Activated gamma-delta T cell treated with anti-CD3 and anti-CD28 coated beads, Interleukin-2, amount 50 U/mL, for 16 hours (primary cell): ENCODE measurements around the gene METRNL.
A peak's percentile ranks its signal among the peaks of the same experiment; 100 is the strongest.
"Not testable (repeated sequence)": the region's sequence is repeated elsewhere in the genome, so short reads cannot be mapped to it uniquely, and the experiment has no call there.

ENCODE experiments used
- DNase-seq: peaks from one replicate; pipeline ENCODE4 v3.0.0-alpha.2; 2020; ENCODE audit warnings: low read depth

Gene METRNL

GRCh38 chr17:83079352-83079747 is at the start of gene METRNL:
Gene METRNL (plus strand): TSS chr17:83079609. CDS start chr17:83079816, 207 bp downstream.
- peak; percentile 28 for DNase-seq

- DNase-seq = no peak
These were observed 49.0 kb upstream of the METRNL start for GRCh38 chr17:83030432-83030831.

- DNase-seq = no peak
These were observed 48.0 kb upstream of the METRNL start for GRCh38 chr17:83031321-83031945.

GRCh38 chr17:83031946-83032451 is 47.4 kb upstream of the METRNL start:
- DNase-seq = not testable (repeated sequence)

- DNase-seq = no peak
These were observed 46.6 kb upstream of the METRNL start for GRCh38 chr17:83032781-83033180.

- no peak for DNase-seq
These were observed 44.9 kb upstream of the METRNL start for GRCh38 chr17:83034525-83034924.

- DNase-seq = no peak
These were observed 43.7 kb upstream of the METRNL start for GRCh38 chr17:83035722-83036121.

GRCh38 chr17:83036193-83036592 is 43.2 kb upstream of the METRNL start:
- DNase-seq = no peak

GRCh38 chr17:83036666-83037065 is 42.7 kb upstream of the METRNL start:
- DNase-seq = no peak

- DNase-seq = no peak
These were observed 42.1 kb upstream of the METRNL start for GRCh38 chr17:83037084-83037873.

- no peak for DNase-seq
These were observed 41.6 kb upstream of the METRNL start for GRCh38 chr17:83037874-83038165.

- not testable (repeated sequence) for DNase-seq
These were observed 40.4 kb upstream of the METRNL start for GRCh38 chr17:83038983-83039382.

GRCh38 chr17:83041305-83041704 is 38.1 kb upstream of the METRNL start:
- no peak for DNase-seq

GRCh38 chr17:83042522-83043158 is 36.8 kb upstream of the METRNL start:
- no peak for DNase-seq

GRCh38 chr17:83044479-83044878 is 34.9 kb upstream of the METRNL start:
- DNase-seq = not testable (repeated sequence)

GRCh38 chr17:83046448-83047181 is 32.8 kb upstream of the METRNL start:
- no peak for DNase-seq

- DNase-seq = no peak
These were observed 32.3 kb upstream of the METRNL start for GRCh38 chr17:83047182-83047478.

GRCh38 chr17:83047818-83048475 is 31.5 kb upstream of the METRNL start:
- DNase-seq = not testable (repeated sequence)

GRCh38 chr17:83050651-83051395 is 28.6 kb upstream of the METRNL start:
- no peak for DNase-seq

GRCh38 chr17:83051396-83052240 is 27.8 kb upstream of the METRNL start:
- DNase-seq = peak; percentile 95

GRCh38 chr17:83052241-83052564 is 27.2 kb upstream of the METRNL start:
- no peak for DNase-seq
